ENCODE measurements around the gene CPM. TPM values are rescaled to one million over a fixed set of nuclear protein-coding genes. Genes with fewer than 3 reads are reported as not detected.

Gene CPM
- total RNA-seq, 1 donor from 2014 or later = 7.5 TPM

DNA sequence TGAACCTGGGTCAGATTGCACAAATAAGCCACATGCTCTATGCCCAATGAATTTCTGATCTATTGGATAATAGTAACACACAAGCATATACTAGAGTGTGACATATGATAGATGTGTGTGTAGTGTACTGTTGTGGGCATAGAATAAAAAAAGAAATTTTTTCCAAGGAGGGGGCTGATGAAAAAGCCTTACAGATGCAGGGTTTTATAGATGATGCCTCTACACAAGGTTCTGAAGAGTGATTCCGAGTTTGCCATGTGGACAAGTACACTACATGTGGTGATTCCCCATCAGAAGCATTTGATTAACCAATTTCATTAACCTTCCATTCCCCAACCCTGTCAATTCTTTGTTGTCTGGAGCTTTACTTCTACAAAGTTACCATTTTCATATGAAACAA, 45.3 kb downstream of the CPM start:
- intact Hi-C loops (cut with DNase I) = no loop called here
- DNase-seq (ENCODE audit: missing footprints) (no peak), ATAC-seq (no peak)

DNA sequence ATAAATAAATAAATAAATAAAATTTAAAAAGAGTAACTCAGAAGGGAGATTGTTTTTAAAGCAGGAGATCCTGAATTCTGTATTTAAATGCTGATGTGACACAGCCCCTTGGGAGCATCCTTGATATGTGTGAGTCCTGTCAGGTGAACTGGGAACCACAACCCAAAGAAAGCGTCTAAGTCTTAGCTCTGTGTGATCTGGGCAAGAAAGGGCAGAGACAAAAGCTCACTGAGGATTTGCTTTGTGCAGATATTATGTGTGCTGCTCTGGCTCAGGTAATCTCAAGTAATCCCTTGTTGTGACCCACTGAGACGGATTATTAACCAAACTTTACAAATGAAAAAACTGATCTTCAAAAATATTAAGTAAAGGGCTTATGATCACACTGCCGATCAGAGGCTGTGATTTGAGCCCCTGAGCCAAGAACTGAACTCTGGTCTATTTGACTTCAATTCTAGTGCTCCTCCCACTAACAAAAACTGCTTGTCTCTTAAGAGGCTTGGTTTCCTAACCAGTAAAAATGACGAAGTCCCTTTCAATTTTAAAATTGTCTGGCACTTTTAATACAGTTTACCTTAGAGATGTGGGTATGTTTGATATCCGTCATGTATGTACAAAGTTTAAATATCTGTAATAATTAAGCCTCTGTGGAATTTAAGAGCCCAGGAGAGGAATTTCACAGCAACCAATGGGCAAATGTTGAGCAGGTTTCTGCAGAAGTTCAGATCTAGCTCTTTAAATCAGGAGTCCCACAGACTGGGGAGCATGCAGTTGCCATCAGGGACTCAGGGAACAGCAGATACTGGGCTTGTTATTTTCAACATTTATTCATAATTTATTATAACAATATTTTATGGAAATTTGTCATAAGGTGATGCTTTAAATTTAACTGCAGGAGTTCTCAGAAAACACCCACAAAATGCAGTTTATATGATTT, 46.1 kb downstream of the CPM start:
- DNase-seq (ENCODE audit: missing footprints) (no peak), ATAC-seq (no peak)
- intact Hi-C loops (cut with DNase I) = no loop called here

DNA sequence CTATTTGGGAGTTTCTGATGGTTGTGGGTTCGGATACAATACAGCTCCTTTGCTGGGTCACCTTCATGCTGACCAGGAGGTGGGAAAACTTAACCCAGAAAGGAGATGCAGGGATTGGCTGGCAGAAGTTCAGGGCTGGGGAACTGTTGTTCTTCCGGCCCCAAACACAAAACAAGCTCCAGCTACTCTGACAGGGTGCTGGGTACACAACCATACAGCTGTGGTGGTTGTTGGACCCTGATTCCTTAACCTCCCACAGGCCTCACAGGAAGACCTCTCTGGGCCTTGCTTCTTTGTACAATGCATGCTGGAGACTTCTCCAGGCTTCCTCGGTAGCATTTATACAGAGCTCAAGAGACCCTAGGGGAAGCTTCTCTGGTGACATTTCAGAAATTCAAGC, 47.6 kb downstream of the CPM start:
- DNase-seq (ENCODE audit: missing footprints) (no peak), ATAC-seq (no peak)
- intact Hi-C loops (cut with DNase I) = no loop called here

DNA sequence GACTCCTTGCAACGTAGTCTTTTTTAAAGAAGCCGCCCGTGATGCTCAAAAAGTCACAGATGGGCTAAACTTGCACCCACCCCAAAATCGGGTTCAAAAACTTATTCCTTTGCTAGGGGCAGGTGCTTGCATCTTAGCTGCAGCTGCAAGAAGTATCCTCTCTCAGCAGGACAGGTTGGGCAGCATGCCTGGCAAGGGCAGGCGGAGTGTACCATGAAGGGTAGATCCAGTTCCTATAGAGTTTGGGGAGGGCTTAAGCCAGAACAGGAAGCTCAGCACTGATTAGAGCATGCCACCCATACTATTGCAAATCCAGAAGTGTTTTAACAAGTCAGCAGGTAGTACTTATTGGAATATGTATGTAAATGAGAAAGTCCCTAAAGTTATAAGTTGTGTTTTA, 48.7 kb downstream of the CPM start:
- intact Hi-C loops (cut with DNase I) = no loop called here
- DNase-seq (ENCODE audit: missing footprints) = no peak
- no peak for ATAC-seq

DNA sequence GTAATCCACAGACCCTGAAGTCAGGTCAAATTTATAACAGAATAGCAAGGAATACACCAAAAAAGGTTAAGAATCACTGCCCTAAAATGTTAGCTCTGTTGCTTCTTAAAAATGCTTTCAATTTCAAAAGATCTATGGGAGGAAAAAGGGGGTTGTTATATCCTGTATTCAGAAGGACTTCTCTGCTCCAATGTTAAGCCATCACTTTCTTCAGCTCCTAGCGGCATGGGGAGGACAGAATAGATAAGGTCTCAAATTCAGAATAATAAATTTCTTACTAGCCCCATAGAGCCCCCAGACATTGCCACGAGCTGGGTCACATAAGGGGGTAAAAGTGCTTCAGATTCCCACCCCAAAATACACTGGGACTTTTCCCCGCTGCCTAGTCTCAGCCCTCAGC, 49.8 kb downstream of the CPM start:
- intact Hi-C loops (cut with DNase I) = no loop called here
- DNase-seq (ENCODE audit: missing footprints) (no peak), ATAC-seq (no peak)

DNA sequence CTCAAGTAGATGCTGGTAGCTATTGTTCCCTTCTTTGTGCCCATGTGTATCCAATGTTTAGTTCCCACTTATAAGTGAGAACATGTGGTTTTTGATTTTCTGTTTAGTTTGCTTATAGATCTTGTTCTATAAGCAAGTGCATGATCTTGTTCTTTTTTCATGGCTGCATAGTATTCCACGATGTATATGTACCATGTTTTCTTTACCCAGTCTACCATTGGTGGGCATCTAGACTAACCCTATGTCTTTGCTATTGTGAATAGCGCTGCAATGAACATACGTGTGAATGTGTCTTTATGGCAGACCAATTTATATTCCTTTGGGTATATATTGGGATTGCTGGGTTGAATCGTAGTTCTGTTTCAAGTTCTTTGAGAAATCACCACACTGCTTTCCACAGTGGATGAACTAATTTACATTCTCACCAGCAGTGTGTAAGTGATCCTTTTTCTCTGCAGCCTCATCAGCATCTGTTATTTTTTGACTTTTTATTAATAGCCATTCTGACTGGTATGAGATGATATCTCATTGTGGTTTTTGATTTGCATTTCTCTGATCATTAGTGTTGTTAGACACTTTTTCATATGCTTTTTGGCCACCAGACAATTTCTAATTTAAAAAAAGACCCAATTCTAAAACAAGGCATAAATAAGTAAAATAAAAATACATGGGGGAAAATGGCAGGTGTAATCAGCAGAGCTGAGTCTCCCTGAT, 50.6 kb downstream of the CPM start:
- no peak for DNase-seq (ENCODE audit: missing footprints)
- intact Hi-C loops (cut with DNase I) = no loop called here
- no peak for ATAC-seq

DNA sequence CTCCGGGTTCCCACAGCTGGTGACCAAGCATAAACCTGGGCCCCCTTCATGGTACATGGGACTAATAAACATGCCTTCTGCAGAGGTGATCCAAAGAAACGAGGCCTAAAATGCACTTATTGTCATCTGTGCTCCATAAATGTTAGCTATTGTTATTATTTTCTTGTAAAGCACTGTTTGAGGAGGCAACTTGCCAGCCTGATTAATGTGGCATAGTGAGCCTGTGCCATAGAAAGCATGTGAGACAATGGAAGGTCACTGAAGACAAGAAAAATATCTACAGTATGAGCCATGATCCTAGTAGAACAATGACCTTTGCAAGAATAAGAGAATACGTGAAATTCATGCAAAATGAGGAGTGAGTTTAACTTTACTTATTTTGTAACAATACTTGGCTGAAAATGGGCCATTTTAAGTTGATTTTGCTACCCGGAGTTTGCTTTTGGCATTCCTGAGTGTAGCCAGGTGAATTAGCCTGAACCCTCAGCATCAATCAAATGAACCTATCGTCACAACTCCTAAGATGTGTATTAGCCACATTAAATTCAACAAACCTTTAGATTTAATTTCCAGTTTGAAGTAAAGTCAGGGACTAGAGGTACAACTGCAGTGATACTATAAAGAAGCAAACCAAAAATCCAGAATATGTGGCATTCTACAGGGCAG, 52.2 kb downstream of the CPM start:
- intact Hi-C loops (cut with DNase I) = no loop called here
- ATAC-seq = no peak
- DNase-seq (ENCODE audit: missing footprints) = no peak

DNA sequence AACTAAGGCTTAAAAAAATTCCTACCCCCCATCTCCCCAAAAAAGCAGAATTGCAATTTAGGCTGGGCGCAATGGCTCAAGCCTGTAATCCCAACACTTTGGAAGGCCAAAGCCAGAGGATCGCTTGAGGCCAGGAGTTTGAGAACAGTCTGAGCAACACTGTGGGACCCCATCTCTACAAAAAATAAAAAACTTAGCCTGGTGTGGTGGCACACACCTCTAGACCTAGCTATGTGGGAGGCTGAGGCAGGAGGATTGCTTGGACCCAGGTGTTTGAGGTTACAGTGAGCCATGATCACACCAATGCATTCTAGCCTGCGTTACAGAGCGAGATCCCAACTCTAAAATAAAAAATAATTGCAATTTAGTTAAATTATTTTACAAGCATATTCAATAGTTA, 54.1 kb downstream of the CPM start:
- ATAC-seq (no peak), DNase-seq (ENCODE audit: missing footprints) (no peak)
- intact Hi-C loops (cut with DNase I) = no loop called here

DNA sequence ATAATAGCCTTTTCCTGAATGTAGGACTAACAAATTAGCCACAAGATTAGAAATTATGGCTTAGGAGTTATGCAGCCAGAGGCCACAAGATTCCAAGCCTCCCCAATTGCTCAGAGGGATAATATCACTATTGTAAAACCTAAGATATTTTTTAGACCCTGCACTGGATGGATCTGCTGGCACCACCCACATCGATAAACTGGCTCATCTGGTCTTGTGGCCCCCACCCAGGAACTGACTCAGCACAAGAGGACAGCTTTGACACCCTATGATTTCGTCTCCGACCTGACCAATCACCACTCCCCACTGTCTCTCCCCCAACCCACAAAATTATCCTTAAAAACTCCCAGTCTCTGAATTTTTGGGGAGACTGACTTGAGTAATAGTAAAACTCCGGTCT, 54.7 kb downstream of the CPM start:
- DNase-seq (ENCODE audit: missing footprints) (no peak), ATAC-seq (no peak)
- intact Hi-C loops (cut with DNase I) = no loop called here

DNA sequence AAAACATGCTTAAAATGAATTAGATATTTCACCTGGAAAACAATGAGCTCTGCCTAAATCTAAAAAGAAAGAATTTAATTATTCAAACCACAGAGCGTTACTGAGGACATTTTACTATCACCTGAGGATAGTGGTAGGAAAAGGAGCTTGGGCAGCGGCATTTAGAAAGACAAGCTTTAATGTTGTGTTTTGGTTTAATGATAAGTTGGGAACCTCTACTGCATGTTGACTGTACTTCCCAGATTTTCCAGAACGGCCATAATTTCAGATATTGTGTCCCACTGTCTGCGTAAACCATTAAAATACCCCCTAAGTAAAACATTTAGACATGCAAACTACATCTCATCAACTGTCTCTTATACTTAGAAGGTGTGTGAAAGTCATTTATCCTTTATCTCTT, 55.4 kb downstream of the CPM start:
- ATAC-seq (no peak), DNase-seq (ENCODE audit: missing footprints) (no peak)
- intact Hi-C loops (cut with DNase I) = no loop called here

DNA sequence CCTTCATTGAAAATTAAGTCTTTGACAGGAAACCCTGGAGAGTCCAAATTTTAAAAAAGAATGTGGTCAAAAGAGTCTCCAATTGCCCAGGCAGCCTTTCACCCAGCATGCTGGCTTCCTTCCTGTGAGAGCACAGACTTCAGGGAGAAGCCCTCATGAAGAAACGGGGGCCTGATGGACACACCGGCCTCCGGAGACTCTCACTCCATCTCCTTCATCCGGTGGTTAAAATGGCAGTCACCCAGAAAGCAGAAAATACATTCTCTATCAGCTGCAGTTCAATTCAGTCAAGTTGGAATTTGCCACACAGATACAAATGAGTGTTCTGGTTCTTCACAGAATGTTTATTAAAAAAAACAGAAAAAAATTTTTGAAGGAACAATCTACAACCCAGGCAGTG, 56.5 kb downstream of the CPM start:
- intact Hi-C loops (cut with DNase I) = no loop called here
- ATAC-seq (no peak), DNase-seq (ENCODE audit: missing footprints) (no peak)

DNA sequence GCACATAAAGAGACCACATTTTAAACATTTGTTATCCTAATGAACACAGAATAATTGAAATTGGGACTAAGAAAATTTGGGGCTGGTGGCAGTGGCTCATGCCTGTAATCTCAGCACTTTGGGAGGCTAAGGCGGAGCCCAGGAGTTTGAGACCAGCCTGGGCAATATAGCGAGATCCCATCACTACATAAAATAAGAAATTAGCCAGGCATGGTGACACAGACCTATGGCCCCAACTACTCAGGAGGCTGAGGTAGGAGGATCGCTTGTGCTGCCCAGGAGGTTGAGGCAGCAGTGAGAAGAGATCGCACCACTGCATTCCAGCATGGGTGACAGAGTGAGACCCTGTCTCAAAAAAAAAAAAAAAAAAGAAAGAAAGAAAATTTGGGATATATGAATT, 59.7 kb downstream of the CPM start:
- DNase-seq (ENCODE audit: missing footprints) (no peak), ATAC-seq (no peak)
- intact Hi-C loops (cut with DNase I) = no loop called here

DNA sequence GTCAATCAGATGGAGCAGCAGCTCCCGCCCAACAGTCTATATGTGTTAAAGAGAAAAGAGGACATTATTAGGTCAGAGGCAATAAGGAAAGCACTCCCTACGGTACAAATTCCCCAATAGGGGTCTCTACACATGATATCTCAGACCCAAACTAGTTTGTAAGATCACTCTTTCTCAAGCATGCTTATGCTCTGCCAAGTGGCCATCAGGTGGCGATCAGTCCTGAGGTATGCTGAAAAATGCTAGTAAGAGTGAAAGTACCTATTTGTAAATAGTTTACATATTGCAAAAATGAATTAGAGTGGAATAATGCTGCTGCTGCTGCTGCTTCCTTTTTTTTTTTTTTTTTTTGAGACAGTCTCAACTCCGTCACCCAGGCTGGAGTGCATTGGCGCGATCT, 61.0 kb downstream of the CPM start:
- DNase-seq (ENCODE audit: missing footprints) = no peak
- intact Hi-C loops (cut with DNase I) = no loop called here
- no peak for ATAC-seq

DNA sequence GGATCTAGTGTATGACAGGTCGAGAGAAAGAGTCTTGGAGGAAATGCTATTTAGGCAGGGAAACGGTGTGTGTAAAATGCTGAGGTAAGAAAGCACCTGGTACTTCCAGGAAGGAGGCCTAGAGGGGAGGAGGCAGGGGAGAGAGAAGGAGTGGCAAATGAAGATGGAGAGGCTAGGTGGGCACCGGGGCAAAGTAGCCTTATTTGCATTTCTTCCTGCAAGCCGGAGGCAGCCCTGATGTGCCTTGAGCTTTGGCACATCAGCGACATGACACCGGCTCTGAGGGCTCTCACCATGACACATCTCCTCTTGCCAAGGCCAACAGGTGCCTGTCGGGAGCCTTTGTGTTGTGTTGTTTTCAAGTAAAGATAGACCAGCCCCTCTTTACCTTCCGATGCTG, 61.6 kb downstream of the CPM start:
- ATAC-seq (no peak), DNase-seq (ENCODE audit: missing footprints) (no peak)
- intact Hi-C loops (cut with DNase I) = no loop called here

DNA sequence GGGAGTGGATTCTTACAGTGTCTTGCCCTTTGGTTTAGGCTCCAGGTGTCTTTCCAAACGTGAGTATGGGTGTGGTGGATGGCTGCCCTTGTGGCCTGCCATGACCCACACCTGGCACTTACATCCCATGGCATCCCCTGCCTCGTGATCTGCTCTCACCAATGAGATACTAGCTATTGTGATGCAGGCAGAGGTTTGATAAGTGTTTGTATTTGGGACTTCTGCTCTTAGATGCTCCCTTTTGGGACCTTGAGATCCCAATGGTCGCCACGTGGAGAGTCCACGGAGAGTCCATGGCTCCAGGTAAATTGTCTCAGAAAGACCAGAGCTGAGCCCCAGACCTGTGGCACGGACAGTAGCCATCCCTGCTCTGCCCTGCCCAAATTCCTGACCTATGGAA, 62.5 kb downstream of the CPM start:
- intact Hi-C loops (cut with DNase I) = no loop called here
- ATAC-seq = no peak
- DNase-seq (ENCODE audit: missing footprints) = no peak

DNA sequence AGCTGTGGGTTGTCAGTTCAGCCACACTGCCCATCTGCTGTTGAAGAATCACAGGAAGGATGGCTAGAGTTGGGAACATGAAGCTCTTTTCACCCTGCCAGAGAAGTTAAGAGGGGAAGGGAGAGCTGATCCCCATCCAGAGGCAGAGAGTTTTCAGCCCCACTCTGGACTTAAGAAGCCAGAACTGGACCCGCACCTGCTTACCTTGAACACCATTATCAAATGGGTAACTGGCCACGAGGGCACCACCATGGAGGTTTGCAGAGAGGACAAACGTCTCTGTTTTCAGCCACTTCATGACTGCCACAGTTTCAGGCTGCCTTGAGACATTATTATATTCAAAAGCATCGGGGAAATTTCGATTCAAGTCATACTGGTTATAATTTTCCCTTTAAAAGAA, 63.0 kb downstream of the CPM start:
- no peak for ATAC-seq
- no peak for DNase-seq (ENCODE audit: missing footprints)
- intact Hi-C loops (cut with DNase I) = no loop called here

DNA sequence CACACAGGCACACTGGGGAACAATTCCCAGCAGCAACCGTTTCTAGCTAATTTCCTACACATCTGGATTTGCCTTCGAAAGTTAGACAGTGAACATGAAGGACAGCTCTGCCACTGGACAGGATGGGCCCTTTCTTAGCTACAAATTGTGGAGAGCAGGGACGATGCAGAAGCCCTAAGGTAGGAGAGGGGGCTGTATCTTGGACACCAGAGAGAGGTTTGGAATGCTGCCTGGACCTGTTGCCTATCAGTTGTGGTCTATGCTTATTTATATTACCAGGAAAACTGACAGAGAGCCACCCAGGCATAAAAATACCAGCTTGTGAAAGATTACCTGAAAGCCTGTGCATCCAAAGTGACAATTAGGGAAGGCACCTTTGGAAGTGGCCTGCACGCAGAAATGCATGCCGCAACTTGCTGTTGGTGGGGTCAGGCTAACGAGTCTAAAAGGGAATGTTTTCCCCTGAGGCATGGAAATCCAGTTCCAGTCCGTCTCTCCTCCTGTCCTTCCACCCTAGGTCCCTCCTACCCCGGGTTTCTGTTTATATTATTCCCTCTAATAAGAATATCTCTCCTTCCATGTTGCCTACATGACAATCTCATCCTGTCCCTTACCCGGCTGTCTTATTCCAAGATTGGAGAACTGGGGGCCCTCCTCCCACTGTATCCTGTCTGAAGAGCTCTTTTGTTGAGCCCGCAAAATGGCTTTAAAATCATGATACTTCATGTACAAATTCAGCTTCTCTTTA, 64.8 kb downstream of the CPM start:
- ATAC-seq = no peak
- DNase-seq (ENCODE audit: missing footprints) = no peak
- intact Hi-C loops (cut with DNase I) = no loop called here

DNA sequence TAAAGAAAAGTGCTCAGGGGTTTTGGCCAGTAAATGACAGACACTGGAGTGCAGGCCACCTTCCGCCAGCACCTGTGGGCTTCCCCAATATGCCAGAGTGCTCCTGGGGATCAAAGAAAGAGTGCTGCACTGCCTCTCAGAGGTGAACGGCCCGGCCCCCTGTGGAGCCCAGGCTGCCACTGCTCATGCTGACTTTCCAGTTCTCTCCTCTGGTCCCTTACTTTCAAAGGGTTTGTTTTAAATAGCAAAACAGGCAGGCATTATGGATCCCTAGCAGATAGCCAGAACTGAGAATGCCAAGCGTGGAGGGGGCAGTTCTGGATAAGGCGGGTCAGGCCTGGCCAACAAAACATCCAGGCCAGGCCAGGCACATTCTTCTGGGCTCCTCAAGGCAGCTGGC, 65.4 kb downstream of the CPM start:
- intact Hi-C loops (cut with DNase I) = no loop called here
- no peak for ATAC-seq
- no peak for DNase-seq (ENCODE audit: missing footprints)

DNA sequence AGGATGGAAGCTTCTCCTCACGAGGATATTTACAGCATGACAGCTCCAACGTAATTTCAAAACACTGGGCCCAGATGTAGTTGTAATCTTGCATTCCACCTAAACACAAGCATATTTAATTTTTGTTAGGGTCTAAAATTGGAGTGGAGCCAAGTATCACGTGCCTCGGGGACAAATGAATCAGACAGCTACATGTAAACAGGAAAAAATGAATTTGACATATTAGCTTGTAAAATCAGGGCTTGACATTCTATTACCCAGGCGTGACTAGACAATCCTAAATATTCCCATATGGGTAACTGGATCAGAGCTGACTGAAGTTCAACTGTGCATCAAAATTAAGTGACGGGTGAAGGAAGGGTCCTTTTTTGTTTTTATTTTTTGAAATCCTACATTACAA, 66.0 kb downstream of the CPM start:
- ATAC-seq (no peak), DNase-seq (ENCODE audit: missing footprints) (no peak)
- intact Hi-C loops (cut with DNase I) = no loop called here

Measured in Right ventricle myocardium inferior (tissue), 1 donor.